ENCODE results near the gene DCAF12L2. TPM values are rescaled to one million over a fixed set of nuclear protein-coding genes. Genes with fewer than 3 reads are reported as not detected.

DCAF12L2 gene
- total and polyA plus RNA-seq, 2 experiments from 2014 or later: 1.8 TPM; not detected in 1

DNA sequence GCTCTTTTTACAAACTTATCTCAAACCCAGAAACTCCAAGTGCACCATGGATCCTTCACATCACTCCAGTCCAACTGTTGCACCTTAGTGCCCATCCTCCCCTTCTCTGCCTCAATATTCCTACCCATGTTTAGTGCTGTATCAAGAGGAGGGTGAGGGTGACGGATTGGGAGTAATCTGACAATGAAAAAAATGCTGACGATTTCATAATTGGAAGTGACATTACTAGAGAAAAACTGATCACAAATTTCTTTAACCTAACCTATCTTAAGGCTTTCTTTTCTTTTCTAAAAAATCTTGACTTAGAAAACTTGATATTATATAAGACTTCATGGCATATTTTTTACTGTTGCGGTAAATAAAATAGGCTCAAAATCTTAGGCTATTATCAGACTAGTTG is 1.5 kb upstream of the DCAF12L2 start:
- Histone ChIP-seq H3K9me3 (ENCODE audit: low read depth) (no peaks in the 10 kb centered on the region), H3K4me1 (ENCODE audit: insufficient read depth) (no peaks in the 10 kb centered on the region), H3K9me2 (replicated peaks; ENCODE audit: insufficient read depth) (no peaks in the 10 kb centered on the region), H3K4me2 (no peak overlapping the region), H3K4me3 (no peak overlapping the region), H3K79me2 (no peaks in the 10 kb centered on the region), H4K20me1 (ENCODE audit: insufficient read depth, poor library complexity, severe bottlenecking) (no peaks in the 10 kb centered on the region), H3K27ac (no peak overlapping the region), H3K36me3 (replicated peaks; ENCODE audit: insufficient read depth, low read depth) (no peaks in the 10 kb centered on the region), H3K27me3 (no peaks in the 10 kb centered on the region), H2AFZ (no peak overlapping the region)
- WGBS (ENCODE audit: low lambda C conversion rate, missing lambda C conversion rate): 80% methylated on average over 3 of the region's 3 CpGs
- DNase-seq (ENCODE audit: low spot score): no peak
- TF ChIP-seq EZH2phosphoT487 (IDR thresholded peaks at IDR 0.05; ENCODE audit: low read depth, severe bottlenecking, unreplicated experiment) (no peak), EZH2 (IDR thresholded peaks at IDR 0.05; ENCODE audit: borderline replicate concordance) (no peak)
- TF ChIP-seq, protein P1, sequence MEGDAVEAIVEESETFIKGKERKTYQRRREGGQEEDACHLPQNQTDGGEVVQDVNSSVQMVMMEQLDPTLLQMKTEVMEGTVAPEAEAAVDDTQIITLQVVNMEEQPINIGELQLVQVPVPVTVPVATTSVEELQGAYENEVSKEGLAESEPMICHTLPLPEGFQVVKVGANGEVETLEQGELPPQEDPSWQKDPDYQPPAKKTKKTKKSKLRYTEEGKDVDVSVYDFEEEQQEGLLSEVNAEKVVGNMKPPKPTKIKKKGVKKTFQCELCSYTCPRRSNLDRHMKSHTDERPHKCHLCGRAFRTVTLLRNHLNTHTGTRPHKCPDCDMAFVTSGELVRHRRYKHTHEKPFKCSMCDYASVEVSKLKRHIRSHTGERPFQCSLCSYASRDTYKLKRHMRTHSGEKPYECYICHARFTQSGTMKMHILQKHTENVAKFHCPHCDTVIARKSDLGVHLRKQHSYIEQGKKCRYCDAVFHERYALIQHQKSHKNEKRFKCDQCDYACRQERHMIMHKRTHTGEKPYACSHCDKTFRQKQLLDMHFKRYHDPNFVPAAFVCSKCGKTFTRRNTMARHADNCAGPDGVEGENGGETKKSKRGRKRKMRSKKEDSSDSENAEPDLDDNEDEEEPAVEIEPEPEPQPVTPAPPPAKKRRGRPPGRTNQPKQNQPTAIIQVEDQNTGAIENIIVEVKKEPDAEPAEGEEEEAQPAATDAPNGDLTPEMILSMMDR (IDR thresholded peaks at IDR 0.05; ENCODE audit: poor library complexity): no peak

DNA sequence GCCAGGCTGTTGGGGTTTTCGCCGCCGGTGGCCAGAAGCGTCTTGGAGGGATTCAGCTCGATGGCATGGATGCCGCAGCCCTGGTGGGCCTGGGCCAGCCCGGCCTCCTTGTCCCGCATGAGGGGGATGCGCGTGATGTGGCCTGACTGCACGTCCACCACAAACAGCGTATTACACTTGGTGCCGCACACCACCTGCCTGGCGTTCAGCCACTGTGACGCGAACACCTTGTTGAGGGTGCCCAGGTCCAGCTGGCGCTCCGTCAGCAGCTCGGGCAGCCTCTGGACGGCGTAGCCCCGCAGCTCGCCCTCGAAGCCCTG is 728 bp downstream of the DCAF12L2 start:
- Histone ChIP-seq H3K4me2 (peak overlapping the region; percentile 76), H3K36me3 (replicated peaks; ENCODE audit: insufficient read depth, low read depth) (no peaks in the 10 kb centered on the region), H3K27ac (no peak overlapping the region), H4K20me1 (ENCODE audit: insufficient read depth, poor library complexity, severe bottlenecking) (no peaks in the 10 kb centered on the region), H3K4me3 (no peak overlapping the region), H3K4me1 (ENCODE audit: insufficient read depth) (no peaks in the 10 kb centered on the region), H3K27me3 (no peaks in the 10 kb centered on the region), H3K9me2 (replicated peaks; ENCODE audit: insufficient read depth) (no peaks in the 10 kb centered on the region), H3K9me3 (ENCODE audit: low read depth) (no peaks in the 10 kb centered on the region), H2AFZ (no peak overlapping the region), H3K79me2 (no peaks in the 10 kb centered on the region)
- 78% methylated on average over 22 of the region's 24 CpGs for WGBS (ENCODE audit: low lambda C conversion rate, missing lambda C conversion rate)
- DNase-seq (ENCODE audit: low spot score): no peak
- TF ChIP-seq EZH2phosphoT487 (IDR thresholded peaks at IDR 0.05; ENCODE audit: low read depth, severe bottlenecking, unreplicated experiment): no peak
- TF ChIP-seq, protein P1 (IDR thresholded peaks at IDR 0.05; ENCODE audit: poor library complexity): no peak
- no peak for TF ChIP-seq EZH2 (IDR thresholded peaks at IDR 0.05; ENCODE audit: borderline replicate concordance)

- Histone ChIP-seq H2AFZ (no peak overlapping the region), H3K27me3 (no peaks in the 10 kb centered on the region), H3K9me2 (replicated peaks; ENCODE audit: insufficient read depth) (no peaks in the 10 kb centered on the region), H3K4me2 (no peak overlapping the region), H3K79me2 (no peaks in the 10 kb centered on the region), H3K4me3 (no peak overlapping the region), H3K27ac (no peak overlapping the region), H3K36me3 (replicated peaks; ENCODE audit: insufficient read depth, low read depth) (no peaks in the 10 kb centered on the region), H3K4me1 (ENCODE audit: insufficient read depth) (no peaks in the 10 kb centered on the region), H4K20me1 (ENCODE audit: insufficient read depth, poor library complexity, severe bottlenecking) (no peaks in the 10 kb centered on the region), H3K9me3 (ENCODE audit: low read depth) (no peaks in the 10 kb centered on the region)
- no peak for DNase-seq (ENCODE audit: low spot score)
- TF ChIP-seq EZH2 (IDR thresholded peaks at IDR 0.05; ENCODE audit: borderline replicate concordance) (no peak), EZH2phosphoT487 (IDR thresholded peaks at IDR 0.05; ENCODE audit: low read depth, severe bottlenecking, unreplicated experiment) (no peak)
- TF ChIP-seq, protein P1 (IDR thresholded peaks at IDR 0.05; ENCODE audit: poor library complexity): no peak
- WGBS (ENCODE audit: low lambda C conversion rate, missing lambda C conversion rate): 93% methylated on average over 37 of the region's 37 CpGs
These were observed 1.2 kb downstream of the DCAF12L2 start for GRCh38 chrX:126164689-126165400.

Measured in hepatocyte (in vitro differentiated cells).